HG03103 (cell line): ENCODE data around the gene HMCN1.

Source experiments
- ATAC-seq: cut with Tn5 transposase; IDR thresholded peaks from one replicate; pipeline ENCODE4 v1.9.1; 2021; ENCODE audit warnings: low read depth; ENCODE audit not compliant: unreplicated experiment

HMCN1 gene

GRCh38 chr1:185895208-185895900, 161.2 kb downstream of the HMCN1 start:
- no peak for ATAC-seq

GRCh38 chr1:185896863-185897262, 162.7 kb downstream of the HMCN1 start:
- ATAC-seq = no peak

GRCh38 chr1:185906186-185906585, 172.0 kb downstream of the HMCN1 start:
- no peak for ATAC-seq

GRCh38 chr1:185907246-185907645, 173.1 kb downstream of the HMCN1 start:
- no peak for ATAC-seq

GRCh38 chr1:185911978-185912377, 177.8 kb downstream of the HMCN1 start:
- no peak for ATAC-seq

GRCh38 chr1:185912504-185912903, 178.3 kb downstream of the HMCN1 start:
- ATAC-seq = no peak

- no peak for ATAC-seq
Observed at GRCh38 chr1:185914089-185914488, 179.9 kb downstream of the HMCN1 start.

- ATAC-seq = no peak
Observed at GRCh38 chr1:185916861-185917260, 182.7 kb downstream of the HMCN1 start.

GRCh38 chr1:185917646-185918045, 183.5 kb downstream of the HMCN1 start:
- ATAC-seq = no peak

- ATAC-seq = no peak
Observed at GRCh38 chr1:185920602-185921001, 186.4 kb downstream of the HMCN1 start.

- no peak for ATAC-seq
Observed at GRCh38 chr1:185921636-185922035, 187.4 kb downstream of the HMCN1 start.

GRCh38 chr1:185926588-185926987, 192.4 kb downstream of the HMCN1 start:
- ATAC-seq = no peak

GRCh38 chr1:185929776-185930175, 195.6 kb downstream of the HMCN1 start:
- ATAC-seq = no peak

- ATAC-seq = no peak
Observed at GRCh38 chr1:185931438-185931837, 197.2 kb downstream of the HMCN1 start.

GRCh38 chr1:185933580-185933979, 199.4 kb downstream of the HMCN1 start:
- ATAC-seq = no peak

- ATAC-seq = no peak
Observed at GRCh38 chr1:185934476-185935189, 200.4 kb downstream of the HMCN1 start.

- no peak for ATAC-seq
Observed at GRCh38 chr1:185935360-185935759, 201.2 kb downstream of the HMCN1 start.

- no peak for ATAC-seq
Observed at GRCh38 chr1:185936641-185937040, 202.4 kb downstream of the HMCN1 start.

- no peak for ATAC-seq
Observed at GRCh38 chr1:185938396-185938795, 204.2 kb downstream of the HMCN1 start.

GRCh38 chr1:185939142-185939541, 205.0 kb downstream of the HMCN1 start:
- no peak for ATAC-seq

GRCh38 chr1:185942961-185943360, 208.8 kb downstream of the HMCN1 start:
- no peak for ATAC-seq

- no peak for ATAC-seq
Observed at GRCh38 chr1:185956881-185957280, 222.7 kb downstream of the HMCN1 start.
